ENCODE data around the gene COL25A1.

- no peak for TF ChIP-seq ZNF274 (IDR thresholded peaks at IDR 0.05; ENCODE audit: low read depth, low read length)
- TF ChIP-seq YY1 (IDR thresholded peaks at IDR 0.05; ENCODE audit: insufficient read depth, insufficient read length), result no peak
Observed at GRCh38 chr4:108796173-108796572, 506.3 kb downstream of the COL25A1 start.

Measured in NT2/D1 (cell line).